A549 (cell line): ENCODE data around the gene PLCB4.

Source experiments
- BCL3 ChIP-seq: fragments of >200 bp; sonication (Bioruptor Twin); formaldehyde crosslinking; IDR thresholded peaks from 3 replicates; pipeline ENCODE4 v1.6.1; 2016
- CTCF ChIP-seq: fragments of >200 bp; sonication (Bioruptor Twin); formaldehyde crosslinking; IDR thresholded peaks from 3 replicates; pipeline ENCODE4 v1.5.1; 2016
- E2F6 ChIP-seq: IDR thresholded peaks from 2 replicates; pipeline ENCODE4 v1.6.1; 2012; ENCODE audit warnings: low read depth, borderline replicate concordance
- EP300 ChIP-seq, 2 experiments: fragments of >200 bp; sonication (Bioruptor Twin); formaldehyde crosslinking; IDR thresholded peaks; 2 replicates in 1 of 2; 3 replicates in 1 of 2; pipeline ENCODE4 v1.6.1; 2016 to 2017
- MAFK ChIP-seq: fragments of 450-650 bp; IDR thresholded peaks from 2 replicates; pipeline ENCODE4 v1.6.1; 2014; ENCODE audit not compliant: partially characterized antibody
- MAX ChIP-seq: IDR thresholded peaks from 2 replicates; pipeline ENCODE4 v1.6.1; 2012
- MYC ChIP-seq: IDR thresholded peaks from 2 replicates; pipeline ENCODE4 v1.6.1; 2012; ENCODE audit warnings: mild to moderate bottlenecking, inconsistent platforms, low read length, improper control_type of control experiment, borderline replicate concordance
- NR3C1 ChIP-seq: fragments of >200 bp; sonication (Bioruptor Twin); formaldehyde crosslinking; IDR thresholded peaks from 3 replicates; pipeline ENCODE4 v1.6.1; 2017
- POLR2A ChIP-seq: IDR thresholded peaks from 2 replicates; pipeline ENCODE4 v1.6.1; 2012; ENCODE audit warnings: mild to moderate bottlenecking, low read length
- SMC3 ChIP-seq: fragments of >200 bp; sonication (Bioruptor Twin); formaldehyde crosslinking; IDR thresholded peaks from 3 replicates; pipeline ENCODE4 v1.6.1; 2018; ENCODE audit warnings: inconsistent platforms
- SREBF2 ChIP-seq: fragments of 450-650 bp; IDR thresholded peaks from 2 replicates; pipeline ENCODE4 v1.6.1; 2014; ENCODE audit warnings: mild to moderate bottlenecking, moderate library complexity
- USF2 ChIP-seq: fragments of 450-650 bp; IDR thresholded peaks from 2 replicates; pipeline ENCODE4 v1.6.1; 2014; ENCODE audit warnings: antibody characterized with exemption

- no peak for TF ChIP-seq MAX
- no peak for TF ChIP-seq SMC3
- no peak for TF ChIP-seq NR3C1
- TF ChIP-seq CTCF, result no peak
- TF ChIP-seq BCL3, result no peak
- no peak for TF ChIP-seq E2F6
- TF ChIP-seq POLR2A, result no peak
- TF ChIP-seq MYC, result no peak
- TF ChIP-seq EP300 (IDR thresholded peaks at IDR 0.05), result no peak
- TF ChIP-seq MAFK, result no peak
- TF ChIP-seq SREBF2, result no peak
- TF ChIP-seq USF2, result no peak
Measured at GRCh38 chr20:9262653-9263194, 193.8 kb downstream of the PLCB4 start.
